CD4-positive, alpha-beta T cell treated with Interleukin-4 for 1 hour (primary cell): ENCODE measurements around the gene IL16.
"Not testable (repeated sequence)": the region's sequence is repeated elsewhere in the genome, so short reads cannot be mapped to it uniquely, and the experiment has no call there.

Experiments used
- DNase-seq, 2 donors: peaks; one replicate each; pipeline ENCODE4 v3.0.0-alpha.2; 2020 to 2022

The IL16 gene

DNA sequence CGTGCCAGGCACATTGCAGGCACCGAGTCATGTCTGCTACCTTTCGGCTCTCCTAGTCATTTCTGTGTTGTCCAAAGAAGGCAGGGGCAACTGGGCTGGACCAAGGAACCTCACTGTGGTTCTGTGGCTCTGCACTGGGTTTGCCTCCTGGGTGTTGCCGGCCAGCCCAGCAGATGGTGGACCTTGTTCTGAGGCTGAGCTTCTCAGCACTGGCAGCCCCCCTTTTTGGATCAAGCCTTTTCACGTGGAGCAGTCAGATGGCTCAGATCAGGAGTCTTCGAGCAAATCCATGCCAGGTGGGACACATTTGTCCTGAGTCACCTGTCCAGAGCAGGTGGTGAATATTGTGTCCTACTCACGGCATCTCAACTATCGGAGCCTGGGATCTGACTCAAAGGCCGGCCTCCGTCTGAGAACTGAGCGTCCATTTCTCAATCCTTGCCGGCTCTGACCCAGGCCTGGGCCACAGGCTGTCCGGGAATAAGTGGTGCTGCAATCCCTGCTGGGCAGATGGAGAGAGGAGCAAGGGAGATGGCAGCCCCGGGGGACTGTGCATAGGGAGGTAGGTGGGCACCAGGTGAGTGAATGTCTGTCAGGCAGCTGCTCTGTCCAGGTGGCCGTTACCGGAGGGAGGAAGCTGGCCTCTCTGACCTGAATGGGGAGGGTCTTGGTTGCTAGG, at the start of gene IL16:
Gene IL16 (plus strand): TSS at position 304 of the 679 bp plus-strand sequence. CDS start 28,521 bp downstream, outside the sequence.
- DNase-seq: no peak

DNA sequence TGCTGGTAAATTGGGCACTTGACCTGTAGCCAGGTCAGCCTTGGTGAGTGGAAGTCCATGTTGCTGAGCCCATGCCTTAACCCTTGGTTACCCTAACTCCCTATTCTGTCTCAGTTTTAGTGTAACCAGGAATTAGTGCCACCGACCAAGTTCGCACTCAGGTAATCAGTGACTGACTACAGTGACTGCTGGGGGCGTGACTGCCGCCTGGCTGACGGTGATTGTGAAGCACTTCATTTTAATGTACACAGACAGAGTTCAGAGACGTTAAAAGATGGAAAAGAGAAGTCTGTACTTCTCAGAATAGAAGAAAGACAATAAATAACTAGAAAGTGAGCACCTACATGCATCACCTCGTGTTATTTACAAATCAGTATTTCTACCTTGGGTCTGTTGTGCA, 45.3 kb upstream of the IL16 start:
- DNase-seq: no peak

DNA sequence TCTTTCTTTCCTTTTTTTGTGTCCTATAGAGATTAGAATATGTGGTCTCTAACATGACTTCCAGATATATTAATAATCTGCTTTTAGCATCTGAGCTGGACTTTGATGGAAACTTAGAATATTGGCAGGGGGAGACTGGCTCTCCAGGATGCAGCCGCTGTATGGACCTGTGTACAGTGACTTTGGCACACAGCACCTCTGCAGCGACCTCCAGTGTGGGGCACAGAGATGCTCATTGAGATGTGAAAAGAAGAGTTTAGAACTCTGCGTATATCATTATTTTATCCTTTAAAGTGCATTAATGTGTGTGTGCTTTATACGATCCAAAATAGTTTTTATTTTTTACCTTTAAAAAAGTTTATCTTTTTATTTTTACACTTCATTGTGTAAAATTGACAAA, 44.3 kb upstream of the IL16 start:
- DNase-seq: no peak

DNA sequence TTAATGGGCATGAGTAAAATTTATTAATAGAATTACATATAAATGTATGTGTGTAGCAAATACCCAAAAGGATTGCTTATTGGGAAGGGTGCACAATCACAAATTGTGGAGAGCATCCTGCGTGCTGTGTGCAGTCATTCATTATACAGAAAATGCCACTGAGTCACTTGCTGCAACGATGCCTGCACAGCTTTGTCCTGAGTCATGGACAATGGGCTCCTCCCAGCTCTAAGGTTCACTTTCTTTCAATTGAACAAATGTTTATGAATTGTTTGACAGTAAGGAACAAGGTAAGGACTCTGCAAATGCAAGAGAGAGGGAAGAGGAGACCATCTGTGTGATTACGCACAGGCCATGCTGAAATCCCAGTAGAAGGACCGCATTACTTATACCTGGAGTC, 43.9 kb upstream of the IL16 start:
- DNase-seq: no peak

DNA sequence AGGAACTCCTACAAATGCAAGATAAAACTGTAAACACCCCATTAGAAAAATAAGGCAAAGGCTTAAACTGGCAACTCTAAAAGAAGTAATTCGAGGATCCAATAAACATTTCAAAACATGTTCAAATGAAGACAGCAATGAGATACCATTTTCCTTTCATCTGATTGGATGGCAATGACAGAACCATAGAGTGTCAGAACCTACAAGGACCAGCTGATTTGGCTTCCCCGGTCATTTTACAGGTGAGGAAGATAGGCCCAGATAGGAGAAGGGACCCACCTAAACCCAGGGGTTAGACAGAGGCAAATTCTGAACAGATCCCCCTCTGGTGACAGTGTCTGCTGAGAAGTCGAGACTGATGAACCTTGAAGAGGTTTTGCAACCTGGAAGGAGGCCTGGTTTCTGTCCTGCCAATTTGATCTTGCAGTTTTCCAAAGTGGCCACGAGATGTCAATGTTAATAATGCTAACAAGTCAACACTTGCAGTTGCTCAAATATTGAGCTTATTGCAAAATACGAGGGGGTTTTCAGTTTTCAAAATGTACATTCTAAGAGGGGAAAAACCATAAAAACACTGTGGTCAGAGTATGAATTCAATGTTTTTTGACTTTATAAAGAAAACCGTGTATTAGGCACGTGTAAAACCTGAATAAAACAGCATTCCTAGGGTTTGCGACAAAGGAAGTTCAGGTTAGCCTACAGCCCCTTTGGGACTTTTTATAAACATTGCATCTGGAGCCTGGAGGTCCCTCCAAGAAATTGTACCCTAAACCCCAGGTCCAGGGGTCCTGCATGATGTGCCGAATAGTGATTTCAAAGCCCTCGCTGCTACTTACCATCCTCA, 41.1 kb upstream of the IL16 start:
- peak in 1 of 2 donors; percentile 24 for DNase-seq

DNA sequence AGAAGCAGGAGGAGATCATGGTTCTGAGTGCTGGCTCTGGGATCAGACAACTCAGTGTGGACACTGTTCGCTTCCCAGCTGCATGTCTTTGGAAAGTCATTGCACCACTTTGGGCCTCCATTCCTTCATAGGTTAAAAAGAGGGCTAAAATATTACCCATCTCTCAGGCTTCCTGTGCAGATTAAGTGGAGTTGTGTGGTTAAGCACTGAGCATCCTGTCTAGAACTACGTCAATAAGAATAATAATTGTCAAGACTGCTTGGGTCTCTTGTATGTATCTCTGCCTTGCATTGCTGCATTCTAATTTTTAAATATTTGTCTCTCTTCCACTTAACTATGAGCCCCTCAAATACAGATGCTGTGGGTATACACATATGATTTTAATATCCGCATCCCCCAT, 40.4 kb upstream of the IL16 start:
- no peak for DNase-seq

DNA sequence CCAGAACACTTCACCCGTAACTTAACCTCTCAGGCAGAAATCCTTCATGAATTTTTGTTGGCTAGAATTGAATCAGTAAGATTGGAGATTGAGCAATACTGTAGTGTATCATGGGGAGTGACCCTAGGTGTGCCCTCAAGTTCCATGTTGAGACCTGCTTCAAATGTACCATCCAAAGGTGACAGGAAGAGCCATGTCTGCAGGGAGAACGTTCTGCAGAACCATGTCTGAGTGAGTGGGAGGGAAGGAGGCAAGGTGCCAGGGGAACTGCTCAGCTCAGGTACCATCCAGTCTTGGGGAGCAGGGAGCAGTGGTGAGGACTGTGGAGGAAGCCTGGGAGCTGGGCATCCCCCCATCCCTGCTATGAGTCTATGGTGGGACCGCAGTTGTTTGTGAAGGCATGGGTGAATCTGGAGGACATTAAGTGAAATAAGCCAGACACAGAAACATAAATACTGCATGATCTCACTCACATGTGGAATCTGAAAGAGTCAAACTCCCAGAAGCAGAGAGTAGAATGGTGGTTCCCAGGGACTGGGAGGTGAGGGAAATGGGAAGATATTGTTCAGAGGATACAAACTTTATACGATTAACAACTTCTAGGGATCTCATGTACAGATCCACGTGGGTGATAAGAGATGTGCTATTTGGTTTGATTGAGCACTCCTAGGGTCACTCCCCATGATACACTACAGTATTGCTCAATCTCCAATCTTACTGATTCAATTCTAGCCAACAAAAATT, 39.3 kb upstream of the IL16 start:
- DNase-seq: no peak

DNA sequence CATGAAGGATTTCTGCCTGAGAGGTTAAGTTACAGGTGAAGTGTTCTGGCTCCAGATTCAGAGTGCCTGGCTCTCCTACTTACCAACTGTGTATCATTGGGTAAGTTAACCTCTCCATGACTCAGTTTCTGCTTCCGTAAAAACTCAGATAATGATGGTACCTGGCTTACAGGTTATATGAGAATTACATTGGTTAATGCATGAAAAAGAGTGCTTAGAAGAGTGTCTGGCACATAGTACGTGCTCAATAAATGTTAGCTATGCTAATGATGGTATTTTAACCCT, 38.8 kb upstream of the IL16 start:
- DNase-seq: no peak

DNA sequence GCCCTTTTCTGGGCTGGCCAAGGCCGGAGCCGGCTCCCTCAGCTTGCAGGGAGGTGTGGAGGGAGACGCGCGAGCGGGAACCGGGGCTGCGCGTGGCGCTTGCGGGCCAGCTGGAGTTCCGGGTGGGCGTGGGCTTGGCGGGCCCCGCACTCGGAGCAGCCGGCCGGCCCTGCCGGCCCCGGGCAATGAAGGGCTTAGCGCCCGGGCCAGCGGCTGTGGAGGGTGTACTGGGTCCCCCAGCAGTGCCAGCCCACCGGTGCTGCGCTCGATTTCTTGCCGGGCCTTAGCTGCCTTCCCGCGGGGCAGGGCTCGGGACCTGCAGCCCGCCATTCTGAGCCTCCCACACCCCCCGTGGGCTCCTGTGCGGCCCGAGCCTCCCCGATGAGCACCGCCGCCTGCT, 38.1 kb upstream of the IL16 start:
- DNase-seq: not testable (repeated sequence)

DNA sequence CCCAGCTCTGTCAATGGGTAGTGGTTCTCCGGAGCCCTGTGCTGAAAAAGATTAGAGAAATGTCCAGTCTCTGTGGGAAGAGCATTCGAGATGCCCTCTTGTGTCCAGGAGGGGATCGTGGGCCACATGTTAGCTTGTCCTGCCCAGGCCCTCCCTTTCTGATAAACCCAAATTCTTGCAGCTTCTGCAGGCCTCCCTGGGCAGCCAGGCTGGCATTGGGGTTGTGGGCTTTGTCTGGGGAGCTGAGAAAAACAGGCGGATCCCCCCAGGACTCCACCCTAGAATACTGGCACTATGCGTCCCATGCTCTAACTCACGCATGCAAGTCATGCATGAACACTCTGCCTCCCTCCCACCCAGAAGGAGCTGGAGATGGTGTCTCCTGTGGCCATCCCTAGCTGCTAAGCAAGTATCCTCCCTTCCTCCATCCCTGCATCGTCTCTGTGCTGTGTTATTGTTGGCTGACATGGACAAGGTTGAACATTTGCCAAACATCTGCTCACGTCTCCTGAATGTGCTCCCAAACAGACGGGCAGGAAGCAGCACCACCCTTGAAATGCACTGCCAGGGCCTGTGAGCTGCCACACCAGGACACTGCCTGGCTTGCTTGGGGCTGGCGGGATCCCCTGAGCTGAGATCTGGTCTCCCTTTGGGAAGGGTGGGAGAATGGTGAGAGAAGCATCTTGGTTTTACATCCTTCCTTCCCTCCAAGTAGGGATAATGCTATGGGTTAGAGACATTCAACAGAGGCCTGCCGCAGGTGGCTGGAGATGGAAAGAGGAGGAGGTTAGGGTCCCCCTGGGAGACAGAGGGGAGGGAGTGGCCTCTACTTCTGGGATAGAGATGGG, 36.1 kb upstream of the IL16 start:
- DNase-seq: no peak

DNA sequence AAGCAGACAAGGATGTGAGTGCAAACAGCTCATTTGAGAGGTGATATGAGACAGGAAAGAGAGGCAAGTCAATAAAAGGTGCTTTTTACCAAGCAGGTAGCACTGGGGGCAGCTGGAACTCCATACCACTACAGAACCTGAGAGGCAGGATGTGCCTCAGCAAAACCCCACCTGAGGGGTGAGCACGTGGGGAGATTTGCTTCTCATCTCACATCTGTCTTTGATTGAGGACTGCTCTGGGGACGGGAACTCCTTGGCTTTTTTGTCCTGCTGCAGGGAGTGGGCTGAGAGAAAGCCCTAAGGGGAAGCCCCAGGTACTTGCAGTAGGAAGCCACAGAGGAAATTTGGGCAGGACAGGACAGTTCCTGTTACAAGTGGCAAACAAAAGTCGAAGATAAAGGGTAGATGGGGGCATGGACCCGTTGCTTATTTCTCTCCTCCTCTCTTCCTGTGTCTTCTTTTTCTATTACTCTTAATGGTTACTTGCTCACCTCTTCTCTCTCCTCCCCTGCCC, 35.5 kb upstream of the IL16 start:
- DNase-seq: no peak

DNA sequence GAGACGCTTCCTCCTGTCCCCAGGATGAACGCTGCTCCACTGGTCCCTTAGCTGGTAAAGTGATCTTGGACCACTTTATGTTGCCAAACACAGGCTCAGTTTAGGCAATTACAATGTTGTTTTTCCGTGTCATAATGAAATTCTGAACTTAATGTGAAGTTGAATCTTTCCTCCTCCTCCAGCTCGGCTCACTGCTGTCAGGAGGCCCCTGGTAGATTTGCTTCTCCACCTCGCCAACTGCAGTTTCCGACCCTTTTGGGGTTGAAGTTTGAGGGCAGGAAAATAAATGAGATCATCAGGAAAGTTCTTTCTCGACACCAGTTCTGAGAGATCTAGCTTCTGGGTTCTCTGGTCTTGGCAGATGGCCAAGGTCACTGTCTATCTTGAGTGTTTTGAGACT, 34.8 kb upstream of the IL16 start:
- no peak for DNase-seq

DNA sequence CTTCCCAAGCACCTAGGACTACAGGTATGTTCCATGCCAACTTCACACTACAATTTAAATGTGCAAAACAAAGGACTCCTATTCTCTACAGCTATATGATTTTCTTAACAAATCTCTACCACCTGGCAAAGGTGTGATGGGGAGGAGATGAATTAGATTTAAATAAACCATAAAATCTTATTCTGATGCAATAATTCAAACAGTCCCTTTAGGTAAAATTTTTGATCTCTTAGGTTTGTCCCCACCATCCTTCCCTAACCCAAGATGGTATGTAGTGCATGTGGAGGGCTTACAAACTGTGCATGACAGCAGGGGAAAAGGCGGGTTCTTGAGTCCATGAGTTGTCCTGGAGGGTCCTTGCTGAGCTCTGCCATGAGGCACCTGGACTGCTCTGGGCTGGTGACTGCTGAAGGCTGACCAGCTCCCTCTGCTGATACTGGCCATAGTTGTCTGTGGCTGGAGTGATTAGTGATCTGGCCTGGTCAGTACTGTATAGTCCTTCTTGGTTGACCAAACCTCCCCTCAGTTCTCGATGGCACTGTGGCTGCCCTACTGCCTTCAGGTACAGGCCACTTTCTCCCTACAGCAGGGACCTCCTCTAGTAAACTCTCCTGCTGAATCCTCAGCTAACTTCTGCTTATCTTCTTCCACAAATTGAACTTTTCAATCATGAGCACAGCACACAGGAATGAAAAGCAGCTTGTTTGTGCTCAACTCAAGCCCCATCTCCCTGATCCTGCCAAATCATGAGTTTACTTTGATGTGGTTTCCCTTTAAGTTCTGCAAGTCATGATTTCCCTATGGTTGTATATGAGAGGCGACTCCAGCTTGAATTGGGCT, 32.5 kb upstream of the IL16 start:
- DNase-seq: no peak

DNA sequence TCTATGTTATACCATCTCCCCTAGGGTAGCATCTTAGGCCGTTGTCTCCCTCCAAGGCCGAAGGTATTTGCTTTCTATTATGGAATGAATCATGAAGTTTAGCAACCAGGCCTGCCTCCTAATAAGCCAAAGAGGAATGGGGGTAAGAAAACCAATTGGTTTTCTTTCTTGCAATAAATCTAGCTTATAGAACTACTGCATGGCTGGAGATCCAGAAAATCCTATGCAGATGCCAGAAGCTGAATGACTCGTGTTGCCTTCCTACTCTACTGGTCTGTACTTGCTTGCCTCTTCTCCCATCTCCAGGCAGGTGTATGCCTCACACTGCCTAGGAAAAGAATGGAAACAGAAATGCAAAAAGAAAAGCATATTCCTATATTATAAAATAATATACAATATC, 31.1 kb upstream of the IL16 start:
- no peak for DNase-seq

DNA sequence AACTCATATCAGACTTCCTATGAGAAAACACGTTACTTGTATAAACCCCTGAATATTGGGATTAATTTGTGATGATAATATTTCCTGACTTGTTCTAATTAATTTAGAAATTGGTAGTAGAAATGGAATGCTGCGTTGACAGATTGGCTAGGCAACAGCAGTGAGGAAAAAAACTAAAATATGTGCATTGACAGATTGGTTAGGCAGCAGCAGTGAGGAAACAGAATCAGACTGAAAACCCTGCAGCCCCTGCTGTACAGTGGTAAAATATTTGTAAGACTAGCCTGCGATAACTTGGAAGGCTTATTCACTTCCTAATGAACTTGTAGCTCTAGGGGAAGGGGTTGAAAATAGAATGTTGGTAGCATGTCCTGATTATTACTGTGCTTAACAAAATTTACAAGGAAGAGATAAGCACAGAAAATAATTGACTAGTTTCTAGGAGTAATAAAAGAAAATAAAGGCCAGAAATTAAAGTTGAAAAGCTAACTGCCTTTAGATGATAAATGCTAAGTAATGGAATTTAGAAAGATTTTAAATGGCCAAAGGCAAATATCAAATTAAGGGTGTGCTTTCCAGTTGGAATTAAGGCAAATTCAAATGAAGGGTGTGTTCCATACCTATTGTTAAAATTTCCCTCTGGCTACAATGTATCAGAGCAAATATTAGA, 29.9 kb upstream of the IL16 start:
- no peak for DNase-seq

DNA sequence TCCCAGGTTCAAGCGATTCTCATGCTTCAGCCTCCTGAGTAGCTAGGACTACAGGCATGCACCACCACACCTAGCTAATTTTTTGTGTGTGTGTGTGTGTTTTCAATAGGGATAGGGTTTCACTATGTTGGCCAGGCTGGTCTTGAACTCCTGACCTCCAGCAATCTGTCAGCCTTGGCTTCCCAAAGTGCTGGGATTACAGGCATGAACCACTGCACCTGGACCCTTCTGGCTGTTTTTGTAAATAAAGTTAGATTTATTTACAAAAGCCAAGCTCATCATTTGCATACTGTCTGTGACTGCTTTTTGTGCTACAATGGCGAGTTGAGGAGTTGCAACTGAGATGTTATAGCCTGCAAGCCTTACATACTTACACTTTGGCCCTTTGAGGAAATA, 28.6 kb upstream of the IL16 start:
- DNase-seq: no peak

DNA sequence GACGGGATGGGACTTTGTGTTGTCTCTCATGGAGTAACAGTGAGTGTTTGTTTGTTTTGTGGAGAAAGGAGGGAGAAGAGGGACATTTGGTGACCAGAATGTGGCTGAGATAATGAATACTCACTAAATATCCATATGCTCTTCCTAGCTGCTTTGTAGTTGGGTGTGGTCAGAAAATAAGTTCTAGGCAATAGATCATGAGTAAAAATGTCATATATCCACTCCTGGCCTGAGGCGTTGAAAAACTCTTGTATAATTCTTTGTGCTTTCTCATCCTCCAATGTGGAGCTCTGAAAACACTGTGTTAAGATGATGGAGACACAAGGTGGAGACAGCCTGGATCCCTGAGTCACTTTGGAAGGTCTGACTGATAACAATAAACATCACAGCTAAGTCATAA, 28.0 kb upstream of the IL16 start:
- DNase-seq: no peak

DNA sequence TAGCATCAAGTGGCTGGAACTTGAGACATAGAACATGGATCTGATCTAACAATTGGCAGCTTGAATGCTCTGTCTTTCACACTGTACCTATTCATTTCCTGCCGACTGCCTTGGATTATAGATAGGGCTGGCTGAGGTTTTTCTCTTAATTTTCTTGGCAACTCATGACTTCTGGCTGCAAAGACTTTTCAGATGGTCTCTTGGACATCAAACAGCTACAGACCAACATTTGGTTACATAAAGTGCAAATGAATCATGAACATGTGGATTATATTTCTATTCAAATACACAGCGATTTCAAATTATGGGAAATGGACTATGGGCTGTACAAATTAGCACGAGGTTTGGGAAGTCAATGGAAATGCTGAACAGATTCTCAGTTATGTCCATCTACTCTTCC, 26.2 kb upstream of the IL16 start:
- no peak for DNase-seq

DNA sequence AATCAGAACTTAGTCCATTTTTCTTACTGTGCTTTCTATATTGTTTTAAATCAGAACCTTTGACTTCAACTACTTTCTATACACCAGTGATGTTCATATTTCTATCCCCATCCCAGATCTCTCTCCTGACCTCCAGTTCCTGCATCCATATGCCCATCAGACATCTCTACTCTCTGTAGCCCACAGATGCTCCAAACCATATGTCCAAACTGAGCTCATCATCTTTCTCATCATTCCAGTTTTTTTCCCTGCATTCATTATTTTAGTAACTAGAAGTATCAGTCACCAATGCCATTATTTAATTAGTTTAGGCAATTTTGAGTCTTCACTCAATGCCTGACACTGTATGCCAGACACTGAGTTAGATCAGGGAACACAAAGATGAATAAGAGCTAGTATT, 25.4 kb upstream of the IL16 start:
- DNase-seq: no peak

DNA sequence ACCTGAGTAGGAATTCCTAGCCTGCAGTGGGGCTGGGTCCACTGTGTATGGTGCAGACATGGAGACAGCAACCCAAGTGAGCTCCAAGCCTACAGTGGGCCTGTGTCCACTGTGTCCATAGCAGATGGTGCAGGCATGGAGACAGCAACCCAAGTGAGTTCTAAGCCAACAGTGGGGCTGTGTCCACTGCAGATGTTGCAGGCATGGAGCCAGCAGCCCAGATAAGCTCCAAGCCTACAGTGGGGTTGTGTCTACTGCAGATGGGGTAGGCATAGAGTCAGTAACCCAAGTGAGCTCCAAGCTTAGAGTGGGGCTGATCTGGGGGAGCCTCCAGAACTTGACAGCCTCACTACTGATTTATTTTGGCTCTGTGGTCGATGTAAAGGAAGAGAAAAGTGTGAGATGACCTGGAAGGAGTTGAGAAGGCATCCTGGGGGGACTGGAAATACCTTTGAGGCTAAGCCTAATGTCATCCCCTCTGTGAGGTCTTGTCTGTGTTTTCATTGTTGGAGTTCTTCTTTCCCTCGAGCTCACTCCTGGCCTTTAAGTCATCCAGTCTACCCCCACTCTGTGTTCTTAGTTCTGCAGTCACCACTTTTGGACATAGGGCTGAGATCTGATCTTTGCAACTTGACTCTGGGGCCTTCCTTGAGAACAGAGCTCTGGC, 22.4 kb upstream of the IL16 start:
- DNase-seq: no peak
